Measurements from ENCODE around the gene SOX9. TPM values are rescaled to one million over a fixed set of nuclear protein-coding genes. Genes with fewer than 3 reads are reported as not detected.

Gene SOX9
- total RNA-seq, 1 experiment from 2014 or later: 119 TPM

DNA sequence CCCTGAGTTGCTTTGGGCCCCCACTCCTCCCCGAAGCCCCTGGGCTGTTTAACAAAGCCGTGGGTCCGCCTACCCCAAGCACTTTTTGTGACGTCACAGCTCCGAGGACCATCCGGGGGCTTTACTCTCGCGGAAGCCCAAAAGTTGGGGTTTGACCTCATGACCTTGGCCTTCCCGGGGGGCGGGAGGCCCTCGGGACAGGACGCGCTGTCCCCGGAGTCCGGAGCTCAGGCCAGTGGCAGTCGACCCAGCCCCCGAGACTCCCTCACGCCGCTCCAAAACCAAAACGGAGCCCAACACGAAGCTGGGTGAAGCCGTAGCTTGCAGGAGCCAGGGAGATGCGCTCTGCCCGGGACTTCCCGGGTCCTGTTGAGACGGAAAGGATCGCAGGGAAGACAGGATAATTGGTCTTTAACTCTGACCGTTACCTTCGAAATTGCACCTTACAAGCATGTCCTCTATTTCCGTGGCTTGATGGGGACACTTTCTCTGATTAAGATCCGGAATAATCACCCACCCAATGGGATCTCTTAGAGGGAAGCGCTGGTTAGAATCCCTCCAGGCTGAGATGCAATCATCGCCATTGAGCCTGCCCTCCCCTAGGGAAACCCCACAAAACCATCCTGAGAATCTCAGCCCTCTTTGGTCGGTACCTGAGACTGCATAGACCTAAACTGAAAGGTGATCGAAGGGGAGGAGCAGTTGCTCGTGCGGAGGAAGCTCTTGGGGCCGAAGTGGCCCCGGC, 4.9 kb upstream of the SOX9 start:
- peaks cover under 1% of the 10 kb centered on the region; the same call in 1 of the 2 replicates for H4K20me1 ChIP-seq (ENCODE audit: low read length)

DNA sequence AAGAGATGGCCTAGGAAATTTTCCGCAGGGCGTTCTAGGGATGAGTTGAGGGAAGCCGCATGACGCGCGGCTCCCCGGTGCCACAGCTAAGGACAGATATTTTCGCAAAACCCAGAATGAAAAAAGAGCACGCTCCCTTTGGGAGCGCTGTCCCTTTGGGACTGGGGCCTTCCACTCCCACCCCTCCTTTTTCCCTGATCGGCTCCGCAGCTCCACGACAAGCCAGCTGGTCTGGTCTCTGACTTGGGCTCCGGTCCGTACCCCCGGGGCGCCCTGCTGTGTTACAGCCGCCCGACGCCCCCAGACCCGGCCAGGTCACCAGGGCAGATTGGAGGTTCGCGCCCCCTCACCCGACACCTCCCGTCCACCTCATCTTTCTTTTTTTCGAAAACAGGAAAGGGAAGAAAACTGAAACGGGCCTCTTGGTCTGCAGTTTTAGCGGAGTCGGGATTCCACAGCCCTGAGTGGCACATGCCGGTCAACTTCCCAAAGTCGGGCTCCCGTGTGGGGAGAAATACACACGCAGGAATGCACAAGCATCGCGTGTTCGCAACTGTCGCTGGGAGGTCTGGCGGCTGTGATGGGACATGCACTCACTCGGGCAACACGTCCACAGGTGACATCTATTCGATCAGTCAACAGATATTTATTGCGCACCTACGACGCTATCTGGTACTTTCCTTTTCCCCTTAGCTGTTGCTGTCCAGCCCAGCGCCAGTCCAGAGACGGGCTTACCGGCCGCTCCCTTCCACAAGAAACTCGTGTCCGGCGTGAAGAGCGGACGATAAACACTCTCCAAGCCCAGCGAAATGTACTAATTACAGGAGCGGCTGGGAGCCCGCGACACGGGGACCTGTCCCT, 3.9 kb upstream of the SOX9 start:
- H3K27me3 ChIP-seq (ENCODE audit: low read length): no peaks in the 10 kb centered on the region
- ChIA-PET POLR2A (ENCODE audit: unreplicated experiment) (no interaction called here), CTCF (no interaction called here)
- no peak overlapping the region for H2AFZ ChIP-seq (ENCODE audit: low read length)
- BruUV-seq (replicated peaks): no TSS peak
- no peak overlapping the region for H3K9ac ChIP-seq (ENCODE audit: low read length)
- no peak overlapping the region for H3K4me3 ChIP-seq (ENCODE audit: low read length)
- peaks cover 3% of the 10 kb centered on the region; the same call in 1 of the 2 replicates for H3K36me3 ChIP-seq (ENCODE audit: low read depth, low read length)
- H3K9me3 ChIP-seq (ENCODE audit: low read length): no peaks in the 10 kb centered on the region
- H3K79me2 ChIP-seq (ENCODE audit: low read length): peaks cover 17% of the 10 kb centered on the region
- intact Hi-C loops (cut with micrococcal nuclease): loop anchor here (10.0 kb wide), 1 partner anchor 292 kb away; no protein-coding TSS in a partner anchor
- H3K27ac ChIP-seq (ENCODE audit: low read length): no peak overlapping the region
- no peaks in the 10 kb centered on the region for H3F3A ChIP-seq (ENCODE audit: low read length, unreplicated experiment)
- no peaks in the 10 kb centered on the region for H3K9me2 ChIP-seq (replicated peaks; ENCODE audit: low read length)
- ATAC-seq: no peak
- DNase-seq: no peak
- no peak overlapping the region for H3K4me2 ChIP-seq (ENCODE audit: low read length)
- peaks cover 14% of the 10 kb centered on the region for H3K4me1 ChIP-seq (ENCODE audit: insufficient read depth, low read length)
- TF ChIP-seq, protein P1, sequence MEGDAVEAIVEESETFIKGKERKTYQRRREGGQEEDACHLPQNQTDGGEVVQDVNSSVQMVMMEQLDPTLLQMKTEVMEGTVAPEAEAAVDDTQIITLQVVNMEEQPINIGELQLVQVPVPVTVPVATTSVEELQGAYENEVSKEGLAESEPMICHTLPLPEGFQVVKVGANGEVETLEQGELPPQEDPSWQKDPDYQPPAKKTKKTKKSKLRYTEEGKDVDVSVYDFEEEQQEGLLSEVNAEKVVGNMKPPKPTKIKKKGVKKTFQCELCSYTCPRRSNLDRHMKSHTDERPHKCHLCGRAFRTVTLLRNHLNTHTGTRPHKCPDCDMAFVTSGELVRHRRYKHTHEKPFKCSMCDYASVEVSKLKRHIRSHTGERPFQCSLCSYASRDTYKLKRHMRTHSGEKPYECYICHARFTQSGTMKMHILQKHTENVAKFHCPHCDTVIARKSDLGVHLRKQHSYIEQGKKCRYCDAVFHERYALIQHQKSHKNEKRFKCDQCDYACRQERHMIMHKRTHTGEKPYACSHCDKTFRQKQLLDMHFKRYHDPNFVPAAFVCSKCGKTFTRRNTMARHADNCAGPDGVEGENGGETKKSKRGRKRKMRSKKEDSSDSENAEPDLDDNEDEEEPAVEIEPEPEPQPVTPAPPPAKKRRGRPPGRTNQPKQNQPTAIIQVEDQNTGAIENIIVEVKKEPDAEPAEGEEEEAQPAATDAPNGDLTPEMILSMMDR (conservative IDR thresholded peaks at IDR 0.05; ENCODE audit: low read depth, low read length): no peak
- no peak for TF ChIP-seq EZH2 (IDR thresholded peaks at IDR 0.05; ENCODE audit: low read length, unreplicated experiment)
- no peak for TF ChIP-seq EZH2phosphoT487 (IDR thresholded peaks at IDR 0.05; ENCODE audit: borderline replicate concordance, low read length)
- peaks cover 9% of the 10 kb centered on the region for H4K20me1 ChIP-seq (ENCODE audit: low read length)

More for the DNA sequence above, 4.9 kb upstream of the SOX9 start:
- Histone ChIP-seq H3F3A (ENCODE audit: low read length, unreplicated experiment) (no peaks in the 10 kb centered on the region), H3K4me1 (ENCODE audit: insufficient read depth, low read length) (peaks cover 21% of the 10 kb centered on the region), H3K4me3 (ENCODE audit: low read length) (no peak overlapping the region), H3K4me2 (ENCODE audit: low read length) (no peak overlapping the region), H3K27me3 (ENCODE audit: low read length) (no peaks in the 10 kb centered on the region), H2AFZ (ENCODE audit: low read length) (no peak overlapping the region), H3K9me2 (replicated peaks; ENCODE audit: low read length) (no peaks in the 10 kb centered on the region), H3K9me3 (ENCODE audit: low read length) (no peaks in the 10 kb centered on the region), H3K36me3 (ENCODE audit: low read depth, low read length) (no peaks in the 10 kb centered on the region), H3K9ac (ENCODE audit: low read length) (no peak overlapping the region), H3K79me2 (ENCODE audit: low read length) (peaks cover 7% of the 10 kb centered on the region), H3K27ac (ENCODE audit: low read length) (no peak overlapping the region)
- POLR2A ChIA-PET (ENCODE audit: unreplicated experiment): no interaction called here
- DNase-seq: no peak
- BruUV-seq (replicated peaks): no TSS peak
- TF ChIP-seq, protein P1 (conservative IDR thresholded peaks at IDR 0.05; ENCODE audit: low read depth, low read length): no peak
- no peak for TF ChIP-seq EZH2phosphoT487 (IDR thresholded peaks at IDR 0.05; ENCODE audit: borderline replicate concordance, low read length)
- TF ChIP-seq EZH2 (IDR thresholded peaks at IDR 0.05; ENCODE audit: low read length, unreplicated experiment): no peak
- intact Hi-C loops (cut with micrococcal nuclease): loop anchor here (10.0 kb wide), 1 partner anchor 291 kb away; no protein-coding TSS in a partner anchor
- no peak for ATAC-seq
- CTCF ChIA-PET: no interaction called here

Measured in PC-3 (cell line).